Stimulated activated CD4-positive, alpha-beta T cell treated with anti-CD3 and anti-CD28 coated beads, Interleukin-2, amount 100 ng/mL, for 48 hours (primary cell): ENCODE data around the gene APOL6.
"Not testable (repeated sequence)": the region's sequence is repeated elsewhere in the genome, so short reads cannot be mapped to it uniquely, and the experiment has no call there.

Source experiments
- DNase-seq, 2 donors: peaks; one replicate each; pipeline ENCODE4 v3.0.0-alpha.2; 2020

Gene APOL6

DNA sequence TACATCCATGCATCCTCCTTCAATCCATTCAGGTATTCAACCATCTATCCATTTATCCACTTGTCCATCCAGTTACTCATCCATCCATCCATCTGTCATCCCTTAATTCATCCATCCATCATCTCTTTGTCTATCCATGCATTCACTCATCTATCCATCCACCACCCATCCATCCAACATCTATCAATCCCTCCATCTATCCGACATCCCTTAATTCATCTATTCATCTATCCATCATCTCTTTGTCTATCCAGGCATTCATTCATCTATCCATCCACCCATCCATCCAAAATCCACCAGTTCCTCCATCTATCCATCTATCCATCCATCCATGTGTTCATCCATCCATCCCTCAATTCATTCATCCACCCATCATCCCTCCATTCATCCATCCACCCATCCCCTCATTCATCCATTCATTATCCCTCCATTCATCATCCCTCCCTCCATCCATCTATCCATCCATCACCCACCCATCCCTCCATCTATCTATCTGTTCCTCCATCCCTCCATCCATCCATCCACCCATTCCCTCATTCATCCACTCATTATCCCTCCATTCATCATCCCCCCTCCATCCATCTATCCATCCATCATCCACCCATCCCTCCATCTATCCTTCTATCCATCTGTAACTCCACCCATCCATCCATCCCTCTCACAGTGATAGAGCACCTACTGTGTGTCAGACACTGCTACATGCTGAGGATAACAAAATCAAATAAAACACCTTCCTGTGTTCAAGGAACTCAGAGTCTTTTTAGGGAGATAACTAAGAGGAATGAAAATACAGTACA is 29.6 kb upstream of the APOL6 start:
- no peak for DNase-seq

DNA sequence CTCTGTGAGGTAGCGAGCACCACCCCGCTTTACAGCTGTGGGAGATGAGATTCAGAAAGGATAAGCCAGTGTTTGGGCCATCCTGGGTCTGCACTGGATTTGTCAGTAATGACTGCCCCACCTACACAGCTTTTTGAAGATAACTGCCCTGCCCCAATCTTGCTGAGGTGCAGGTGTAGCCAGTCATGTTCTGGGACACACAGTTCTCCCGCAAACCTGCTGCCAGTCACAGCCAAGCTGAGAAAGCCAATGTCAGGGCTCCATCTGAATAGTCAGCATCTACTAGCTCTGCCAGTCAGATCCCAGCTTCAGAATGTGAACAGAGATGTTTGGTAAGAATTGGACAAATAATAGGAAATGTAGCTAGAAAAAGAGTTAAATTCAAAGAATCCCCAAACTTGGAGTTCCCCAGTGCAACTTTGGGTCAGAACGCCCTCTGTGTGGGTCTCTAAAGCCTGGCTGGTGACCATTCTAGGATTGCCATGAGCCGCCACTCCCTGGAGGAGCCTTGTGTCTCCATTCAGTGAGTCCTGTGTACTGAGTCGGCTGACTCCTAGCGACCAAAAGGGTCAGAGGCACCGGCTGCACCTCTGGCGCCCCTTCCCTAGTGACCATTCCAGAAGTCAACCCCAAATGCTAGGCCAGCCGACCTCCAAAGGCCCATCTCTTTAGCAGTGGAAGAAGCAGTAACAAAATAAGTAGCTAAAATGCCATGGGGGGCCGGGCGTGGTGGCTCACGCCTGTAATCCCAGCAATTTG is 28.7 kb upstream of the APOL6 start:
- DNase-seq: no peak

DNA sequence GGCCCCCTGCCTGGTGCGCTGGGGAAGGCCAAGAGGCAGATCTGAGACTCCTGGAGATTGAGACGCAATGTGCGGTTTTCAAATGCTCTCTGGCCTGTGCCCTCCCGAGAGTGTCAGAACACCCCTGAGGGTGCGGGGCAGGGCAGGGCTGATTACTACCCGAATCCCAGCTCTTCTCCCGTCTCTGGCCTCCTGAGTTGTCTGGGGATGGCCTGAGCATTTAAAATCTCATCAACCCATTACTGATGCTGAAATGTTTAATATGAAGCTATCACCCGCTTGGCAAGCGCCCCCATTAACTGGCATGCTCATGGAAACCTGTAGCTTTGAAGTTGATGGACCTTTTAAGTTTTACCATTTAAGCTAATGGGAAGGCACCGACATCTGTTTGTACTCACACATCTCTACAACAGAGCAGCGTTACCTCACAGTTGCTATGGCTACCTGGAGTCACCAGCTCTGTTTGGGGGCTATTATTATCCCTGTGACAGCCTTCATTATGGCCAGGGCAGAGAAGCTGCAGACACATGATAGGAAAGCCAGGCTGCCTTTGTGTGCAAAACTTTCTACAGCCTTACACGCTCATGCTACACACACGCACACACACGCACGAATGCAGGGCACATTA is 27.5 kb upstream of the APOL6 start:
- no peak for DNase-seq

DNA sequence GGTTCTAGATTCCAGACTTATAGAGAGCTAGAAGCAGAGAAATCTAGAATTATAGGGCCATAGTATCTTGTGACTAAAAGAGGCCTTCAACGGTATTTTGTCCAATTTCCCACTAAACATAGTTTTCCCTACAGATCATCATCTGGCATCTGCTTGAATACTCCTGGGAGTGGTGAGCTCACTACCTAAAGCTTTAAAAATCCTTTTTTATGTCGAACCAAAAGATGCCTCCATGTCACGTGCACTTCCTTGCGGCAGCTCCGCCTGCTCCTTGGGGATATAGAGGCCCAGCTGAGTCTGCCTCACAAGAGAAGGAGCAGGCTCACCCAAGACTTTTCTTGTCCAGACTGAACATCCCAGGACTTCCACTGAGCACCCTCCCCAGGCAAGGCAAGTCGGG is 26.8 kb upstream of the APOL6 start:
- no peak for DNase-seq

DNA sequence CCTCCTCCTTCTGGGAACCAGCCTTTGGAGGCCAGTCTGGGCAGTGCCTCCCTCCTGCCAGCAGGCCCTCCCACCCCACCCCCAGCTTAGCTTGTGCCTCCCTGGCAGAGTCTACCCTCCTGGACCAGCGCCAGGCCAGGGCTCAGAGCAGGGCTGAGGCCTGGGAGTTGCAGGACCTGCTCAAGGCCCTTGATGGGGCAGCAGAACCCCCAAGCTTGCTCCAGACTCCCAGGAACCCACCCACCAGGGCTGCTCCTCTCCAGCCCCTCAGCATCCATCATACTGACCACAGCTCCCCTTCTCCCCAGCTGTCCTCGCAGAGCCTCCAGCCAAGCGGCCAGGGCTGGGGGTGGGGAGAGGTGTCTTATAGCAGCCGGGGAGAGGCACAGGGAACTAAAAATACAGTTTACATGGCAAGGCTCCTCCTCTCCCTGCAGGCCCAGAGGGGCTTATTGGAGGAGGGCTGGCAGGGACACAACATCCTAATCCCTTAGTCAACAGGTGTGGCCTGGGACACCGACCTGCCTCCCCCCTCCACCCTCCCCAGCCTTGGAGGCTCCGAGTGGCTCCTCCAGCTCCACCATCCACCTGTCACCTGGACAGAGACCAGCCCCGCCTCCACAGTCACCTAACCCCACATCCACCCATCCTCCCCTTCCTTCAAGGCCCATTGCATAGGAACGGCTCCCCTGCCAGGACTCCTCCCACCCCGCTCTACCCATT is 25.9 kb upstream of the APOL6 start:
- DNase-seq: no peak

DNA sequence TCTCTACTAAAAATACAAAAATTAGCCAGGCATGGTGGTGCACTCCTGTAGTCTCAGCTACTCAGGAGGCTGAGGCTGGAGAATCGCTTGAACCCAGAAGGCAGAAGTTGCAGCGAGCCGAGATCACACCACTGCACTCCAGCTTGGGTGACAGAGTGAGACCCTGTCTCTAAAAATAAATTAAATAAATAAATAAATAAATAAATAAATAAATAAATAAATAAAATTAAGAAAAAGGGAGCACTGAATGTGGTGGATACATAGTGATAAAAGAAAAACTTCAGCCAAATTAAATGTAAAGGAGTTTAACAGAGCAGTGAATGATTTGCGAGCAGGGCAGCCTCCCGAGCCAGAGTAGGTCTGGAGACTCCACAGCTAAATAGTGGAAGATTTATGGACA is 24.4 kb upstream of the APOL6 start:
- DNase-seq: not testable (repeated sequence)

DNA sequence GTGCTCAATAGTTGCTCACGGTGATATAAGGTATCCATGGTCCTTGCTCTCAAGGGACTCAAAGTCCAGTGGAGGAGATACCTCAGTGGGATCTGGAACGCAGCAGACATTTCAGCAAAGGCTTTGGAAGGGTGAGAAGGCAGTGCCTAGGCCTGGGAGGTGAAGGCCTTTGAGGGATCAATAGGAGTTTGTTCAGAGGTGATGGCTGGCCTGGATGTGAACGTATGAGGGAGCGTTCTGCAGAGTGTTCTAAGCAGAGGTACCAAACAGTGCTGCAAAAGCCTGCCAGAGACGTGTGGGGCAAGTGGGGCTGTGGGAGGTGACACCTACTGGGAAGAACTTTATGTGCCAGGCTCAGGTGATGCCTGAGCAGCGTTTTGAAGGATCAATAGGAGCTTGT is 23.7 kb upstream of the APOL6 start:
- no peak for DNase-seq

DNA sequence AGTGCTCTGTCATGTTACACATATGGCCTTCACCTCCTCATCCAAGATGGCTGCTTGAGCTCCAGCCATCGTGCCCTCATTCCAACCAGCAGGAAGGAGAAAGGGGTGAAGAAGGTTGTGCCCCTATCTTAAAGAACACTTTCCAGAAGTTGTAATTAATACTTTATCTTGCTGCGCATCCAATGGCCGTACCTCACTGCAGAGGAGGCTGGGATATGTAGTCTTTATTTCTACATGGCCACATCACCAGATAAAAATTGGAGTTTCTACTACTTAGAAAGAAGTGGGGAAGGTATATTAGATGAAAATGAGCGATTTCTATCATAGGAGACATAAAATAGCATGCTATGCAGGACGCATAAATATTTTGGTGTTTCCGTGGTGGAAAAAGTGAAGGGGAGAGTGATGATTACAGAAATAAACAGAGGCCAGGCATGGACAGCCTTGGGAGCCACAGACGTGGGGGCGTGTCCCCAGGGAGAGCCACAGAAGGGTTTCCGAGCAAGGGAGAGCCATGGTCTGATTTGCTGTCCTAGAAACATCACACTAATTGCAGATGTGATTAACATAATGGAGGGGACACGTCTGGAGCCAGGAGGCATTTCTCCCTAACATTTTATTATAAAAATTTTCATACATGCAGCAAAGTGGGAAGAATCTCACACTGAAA is 22.3 kb upstream of the APOL6 start:
- no peak for DNase-seq

DNA sequence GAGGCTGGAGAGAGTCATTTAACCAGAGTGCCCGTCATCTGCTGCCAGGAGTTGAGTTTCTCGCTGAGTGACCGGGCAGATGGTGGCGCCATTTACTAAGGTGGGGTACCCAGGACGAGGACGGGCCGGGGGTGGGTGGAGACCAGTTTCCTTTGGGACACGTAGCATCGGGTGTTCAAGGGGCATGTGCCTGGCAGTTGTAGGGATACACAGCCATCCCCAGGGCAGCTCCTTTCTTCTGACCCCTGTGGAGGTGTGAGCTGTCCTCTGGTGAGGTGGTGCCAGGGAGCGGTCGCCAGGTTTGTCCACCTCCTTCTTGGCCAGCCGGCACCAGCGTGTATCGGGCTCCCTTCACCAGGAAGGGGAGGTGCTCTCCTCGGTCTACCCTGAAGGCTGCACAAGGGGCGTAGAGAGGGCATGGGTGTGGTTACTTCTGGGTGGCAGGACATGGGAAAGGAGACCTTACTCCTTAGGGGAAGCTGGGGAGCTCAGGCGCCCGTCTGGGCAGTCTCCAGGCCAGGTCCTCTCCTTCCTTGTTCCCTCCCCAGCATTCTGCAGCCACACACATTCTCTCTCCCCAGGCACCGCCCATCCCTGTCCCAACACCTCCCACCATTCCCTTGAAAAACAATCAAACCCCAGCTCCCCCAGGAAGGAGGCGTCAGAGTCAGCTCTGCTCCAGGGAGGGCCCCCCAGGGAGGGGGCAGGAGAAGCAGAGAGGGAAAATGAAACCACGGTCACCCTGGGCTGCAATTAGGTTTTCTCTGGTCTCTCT is 20.8 kb upstream of the APOL6 start:
- DNase-seq: peak; percentile 53 to 54

DNA sequence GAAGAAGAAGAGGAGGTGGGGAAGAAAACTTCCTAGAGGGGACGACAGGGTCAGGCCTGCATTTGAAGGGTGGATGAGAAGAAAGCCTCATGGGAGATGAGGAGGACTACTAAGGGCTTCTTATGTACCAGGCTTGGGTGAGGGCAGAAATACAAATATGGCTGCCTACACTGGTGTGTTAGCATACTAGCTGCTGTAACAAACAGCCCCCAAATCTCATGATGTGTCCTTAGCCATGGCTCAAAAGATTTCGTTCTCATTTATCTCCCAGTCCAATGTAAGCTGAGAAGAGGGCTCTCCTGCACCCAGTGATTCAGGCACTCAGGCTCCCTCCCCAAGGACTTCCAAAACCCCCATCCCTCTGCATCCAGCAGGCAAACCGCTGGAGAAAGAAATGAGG is 19.5 kb upstream of the APOL6 start:
- DNase-seq: no peak

DNA sequence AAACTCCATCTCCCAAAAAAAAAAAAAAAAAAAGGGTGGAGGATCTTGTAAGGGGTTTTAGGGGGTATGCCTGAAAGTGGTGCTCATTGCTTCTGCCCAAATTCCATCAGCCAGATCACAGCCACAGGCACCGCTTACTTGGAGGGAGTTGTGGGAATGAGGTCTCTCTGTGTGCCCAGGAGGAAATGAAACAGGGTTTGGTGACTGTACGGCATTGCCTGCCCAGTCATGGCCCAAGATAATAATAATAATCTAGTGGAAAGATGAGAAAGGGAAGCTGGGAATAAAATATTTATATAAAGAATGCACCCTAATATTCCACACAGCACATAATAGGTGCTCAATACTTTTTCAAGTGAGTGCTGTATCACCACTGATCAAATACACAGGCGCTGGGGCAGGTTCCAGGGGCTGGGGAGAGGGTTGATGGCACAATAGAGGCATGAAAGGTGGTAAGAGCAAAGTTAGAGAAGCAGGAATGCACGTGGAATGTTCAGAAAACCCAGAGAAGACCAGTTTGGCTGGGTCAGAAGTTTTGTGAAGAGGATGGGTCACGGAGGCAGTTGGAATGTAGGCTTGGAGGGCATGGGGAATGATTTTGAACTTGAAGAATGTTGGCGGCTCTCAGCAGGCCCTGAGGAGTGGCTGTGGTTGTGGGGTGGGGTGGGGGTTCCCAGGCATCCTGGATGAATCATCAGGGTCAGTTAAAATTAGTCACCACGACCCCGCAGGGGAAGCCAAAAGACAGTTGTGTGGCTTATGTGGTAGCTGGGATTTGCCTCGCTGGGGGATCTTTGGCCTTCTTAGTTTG is 18.6 kb upstream of the APOL6 start:
- DNase-seq: peak; percentile 27 to 36

DNA sequence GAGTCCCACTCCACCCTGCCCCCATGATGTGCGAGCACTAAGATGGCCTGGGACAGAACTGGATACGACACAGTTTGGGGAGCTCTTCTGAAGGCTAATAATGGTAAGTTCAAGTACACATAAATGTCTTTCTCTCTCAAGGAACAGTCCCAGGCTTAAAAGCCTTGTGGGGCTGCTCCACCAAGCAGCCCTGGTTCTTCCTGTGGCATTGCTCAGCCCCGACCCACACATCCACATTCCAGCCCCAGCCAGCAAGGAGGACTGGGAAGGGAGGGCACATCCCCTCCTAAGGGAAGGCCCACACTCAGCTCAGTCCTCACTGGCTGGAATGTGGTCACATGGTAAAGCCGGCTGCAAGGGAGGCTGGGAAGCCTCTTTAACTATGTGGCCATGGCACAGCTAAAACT is 17.9 kb upstream of the APOL6 start:
- no peak for DNase-seq

DNA sequence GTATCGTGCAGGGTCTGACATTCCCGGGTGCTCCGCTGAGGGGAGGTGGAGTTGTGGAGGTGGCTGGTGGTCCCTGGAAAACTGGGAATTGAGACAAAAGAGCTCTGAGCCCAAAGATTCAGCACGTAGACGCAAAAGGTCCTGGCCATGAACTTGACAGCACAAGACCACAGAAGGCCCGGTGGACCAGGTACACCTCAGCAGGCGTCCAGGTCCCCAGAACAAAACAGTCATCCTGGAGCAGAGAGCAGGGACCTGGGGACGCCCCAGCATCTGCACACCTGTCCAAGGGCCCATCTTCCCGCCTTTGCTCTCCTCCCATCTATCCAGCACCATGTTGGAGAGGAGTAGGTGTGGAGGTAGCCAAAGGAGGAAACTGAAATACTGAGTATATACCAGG is 17.4 kb upstream of the APOL6 start:
- no peak for DNase-seq

DNA sequence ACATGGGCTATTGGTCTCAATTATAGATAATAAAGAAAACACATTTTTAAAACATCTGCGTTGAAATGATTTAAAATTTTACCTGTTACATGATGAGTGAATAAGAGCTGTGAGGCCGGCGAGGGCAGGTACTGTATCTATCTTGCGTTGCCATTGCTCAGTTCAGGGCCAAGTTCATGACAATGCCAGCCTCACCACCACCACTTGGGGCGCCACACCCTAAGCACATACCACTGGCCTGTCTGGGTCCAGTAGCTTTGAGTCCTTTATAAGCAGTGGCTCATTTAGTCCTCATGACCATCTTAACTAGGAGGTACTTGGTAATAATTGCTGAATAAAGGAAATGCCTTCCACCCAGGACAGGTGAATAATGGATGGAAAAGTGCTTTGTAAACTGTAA is 16.6 kb upstream of the APOL6 start:
- DNase-seq: peak; percentile 27 to 32

DNA sequence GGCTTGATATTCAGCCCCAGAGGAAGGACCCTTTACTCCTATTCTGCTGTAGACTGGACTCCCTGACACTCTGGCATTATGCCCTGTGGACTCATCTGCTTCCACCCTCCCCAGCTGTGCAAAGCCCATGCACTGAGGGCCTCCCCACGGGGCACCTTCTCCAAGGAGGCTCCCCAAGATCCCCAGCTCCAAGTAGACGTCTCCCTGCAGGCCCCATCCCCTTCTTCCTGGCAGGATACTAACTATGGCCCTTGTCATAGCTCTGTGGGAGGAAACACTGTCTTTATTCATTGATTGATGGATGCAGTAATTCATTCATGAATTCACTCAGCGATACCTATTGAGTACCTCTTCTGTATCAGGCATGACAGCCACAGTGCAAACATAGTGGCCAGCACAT is 15.3 kb upstream of the APOL6 start:
- DNase-seq: no peak

DNA sequence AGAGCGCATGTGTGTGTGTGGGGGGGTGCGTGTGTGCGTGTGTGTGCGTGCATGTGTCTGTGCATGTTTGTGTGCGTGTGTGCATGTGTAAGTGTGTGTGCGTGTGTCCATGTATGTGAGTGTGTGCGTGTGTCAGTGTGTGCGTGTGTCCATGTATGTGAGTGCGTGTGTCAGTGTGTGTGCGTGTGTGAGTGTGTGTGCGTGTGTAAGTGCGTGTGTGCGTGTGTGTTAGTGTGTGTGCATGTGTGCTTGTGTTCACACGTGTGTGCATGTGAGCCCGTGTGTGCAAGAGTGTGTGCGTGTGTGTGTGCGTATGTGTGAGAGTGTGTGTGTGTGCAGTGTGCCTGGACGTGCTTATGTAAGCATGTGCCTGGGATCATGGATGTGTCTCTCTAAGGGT is 14.7 kb upstream of the APOL6 start:
- DNase-seq: no peak

DNA sequence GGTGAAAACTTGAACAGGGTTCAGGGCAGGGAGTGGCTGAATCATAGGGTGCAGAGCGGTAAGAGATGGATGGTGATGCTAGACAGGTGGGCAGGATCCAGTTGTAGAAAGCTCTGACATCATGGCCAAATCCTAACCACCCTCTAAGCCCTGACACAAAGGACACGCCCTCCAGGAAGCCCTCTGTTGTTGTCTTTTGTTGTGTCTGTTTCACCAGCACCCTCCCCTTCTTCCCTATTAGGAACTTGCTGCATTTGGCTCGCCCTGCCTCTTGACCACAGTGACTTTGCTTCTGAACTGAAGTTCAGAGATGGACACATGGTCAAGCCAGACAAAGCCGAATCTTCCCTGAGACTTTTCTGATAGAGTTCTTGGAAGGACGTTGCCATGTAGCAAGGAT is 14.2 kb upstream of the APOL6 start:
- DNase-seq: no peak

DNA sequence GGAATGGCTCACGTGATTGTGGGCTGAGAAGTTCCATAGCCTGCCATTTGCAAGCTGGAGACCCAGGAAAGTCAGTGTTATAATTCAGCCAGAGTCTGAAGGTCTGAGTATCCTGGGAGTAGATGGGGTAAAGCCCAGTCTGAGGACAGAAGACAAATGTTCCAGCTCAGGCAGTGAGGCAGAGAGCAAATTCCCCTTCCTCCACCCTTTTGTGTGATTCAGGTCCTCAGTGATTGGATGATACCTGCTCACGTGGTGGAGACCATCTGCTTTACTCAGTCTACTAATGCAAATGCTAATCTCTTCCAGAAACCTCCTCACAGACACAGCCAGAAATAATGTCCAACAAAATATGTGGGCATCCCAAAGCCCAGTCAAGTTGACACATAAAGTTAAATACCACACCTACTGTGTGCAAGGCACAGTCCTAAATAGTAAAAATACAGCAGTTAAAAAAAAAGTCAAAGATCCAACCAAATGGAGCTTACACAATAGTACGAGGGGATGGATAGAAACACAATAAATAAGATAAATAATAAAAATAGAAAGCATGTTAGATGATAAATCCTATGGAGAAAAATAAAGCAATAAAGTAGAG is 13.2 kb upstream of the APOL6 start:
- no peak for DNase-seq

DNA sequence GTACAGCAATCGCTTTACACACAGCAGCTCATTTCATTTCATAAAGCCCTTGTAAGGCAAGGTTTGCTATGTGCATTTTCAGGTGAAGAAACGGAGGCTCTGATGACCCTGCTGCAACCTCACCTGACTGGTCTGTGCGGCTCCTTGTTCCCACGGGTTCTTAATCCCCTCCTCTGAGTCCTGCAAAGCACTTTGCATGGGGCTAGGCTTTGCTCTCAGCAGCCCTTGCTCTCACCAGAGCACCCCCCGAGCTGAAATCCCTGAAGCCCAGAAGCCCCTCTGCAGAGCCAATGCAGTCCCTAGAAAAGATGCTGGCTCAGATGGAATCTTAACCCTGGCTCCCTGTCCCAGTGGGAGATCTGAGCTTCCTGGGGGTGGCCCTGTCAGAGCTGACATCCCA is 11.0 kb upstream of the APOL6 start:
- DNase-seq: no peak

DNA sequence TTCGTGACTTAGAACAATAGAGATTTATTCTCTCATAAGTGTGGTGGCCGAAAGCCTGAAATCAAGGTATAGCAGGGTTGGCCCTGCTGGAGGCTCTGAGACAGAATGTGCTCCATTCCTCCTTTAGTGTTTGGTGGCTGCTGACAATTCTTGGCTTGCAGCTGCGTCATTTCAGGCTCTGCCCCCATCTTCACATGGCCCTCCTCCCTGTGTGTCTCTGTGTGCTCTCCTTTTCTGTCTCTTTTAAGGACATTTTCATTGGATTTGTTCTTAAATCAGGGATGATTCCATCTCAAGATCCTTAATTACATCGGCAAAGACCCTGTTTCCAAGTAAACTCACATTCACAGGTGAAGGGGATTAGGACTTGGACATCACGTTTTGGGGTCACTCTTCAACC is 10.2 kb upstream of the APOL6 start:
- DNase-seq: no peak

DNA sequence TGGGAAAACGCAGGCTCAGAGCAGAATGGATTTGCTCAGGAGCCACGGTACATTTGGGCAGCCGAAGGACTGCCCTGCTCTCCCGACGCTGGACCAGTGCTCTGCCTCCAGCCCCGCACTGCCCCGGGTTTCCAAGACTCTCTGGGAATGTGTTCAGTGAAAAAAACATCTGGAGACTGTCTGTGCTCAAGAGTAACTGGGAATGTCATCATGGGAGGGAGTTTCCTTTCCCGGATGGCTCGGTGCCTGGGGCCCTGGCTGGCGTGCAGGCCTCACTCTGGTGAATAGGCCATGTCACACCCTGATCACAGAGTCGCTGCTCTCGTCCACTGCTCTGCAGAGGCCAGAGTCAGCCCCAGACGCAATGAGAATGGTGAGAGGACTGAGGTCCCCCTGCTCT is 9.8 kb upstream of the APOL6 start:
- DNase-seq: no peak
